PC-9 (cell line): ENCODE measurements around the gene CEP112.
"Not testable (repeated sequence)": the region's sequence is repeated elsewhere in the genome, so short reads cannot be mapped to it uniquely, and the experiment has no call there.

Source experiments
- CTCF ChIP-seq: fragments of 200-600 bp; sonication (generic); conservative IDR thresholded peaks from 2 replicates; pipeline ENCODE4 v1.6.1; 2017; ENCODE audit warnings: mixed run types, antibody characterized with exemption, mild to moderate bottlenecking, moderate library complexity
- EZH2 ChIP-seq: fragments of 200-600 bp; sonication (generic); IDR thresholded peaks from 2 replicates; pipeline ENCODE4 v1.8.0; 2017; ENCODE audit warnings: antibody characterized with exemption, low read depth

- TF ChIP-seq CTCF, EZH2: not testable (repeated sequence)
These were observed 459.3 kb downstream of the CEP112 start for GRCh38 chr17:65732667-65733066.
